ENCODE measurements around the gene OSBPL10.

OSBPL10 gene

GRCh38 chr3:31654998-31655397, 326.1 kb downstream of the OSBPL10 start:
- no peak for DNase-seq
- no peak overlapping the region for H3K4me3 Mint-ChIP-seq
- H3K4me1 Mint-ChIP-seq = no peaks in the 10 kb centered on the region
- no peak overlapping the region for H3K27ac Mint-ChIP-seq
- H3K27me3 Mint-ChIP-seq (ENCODE audit: low read depth, poor library complexity) = no peaks in the 10 kb centered on the region
- H3K36me3 Mint-ChIP-seq (ENCODE audit: low read depth) = peaks cover 93% of the 10 kb centered on the region
- TF ChIP-seq CTCF (IDR thresholded peaks at IDR 0.05) = no peak
- H3K9me3 Mint-ChIP-seq = peaks cover 93% of the 10 kb centered on the region

GRCh38 chr3:31653464-31653863, 327.6 kb downstream of the OSBPL10 start:
- Mint-ChIP-seq H3K4me3 (no peak overlapping the region), H3K27ac (no peak overlapping the region), H3K27me3 (ENCODE audit: low read depth, poor library complexity) (no peaks in the 10 kb centered on the region), H3K9me3 (peaks cover 100% of the 10 kb centered on the region), H3K36me3 (ENCODE audit: low read depth) (peaks cover 94% of the 10 kb centered on the region), H3K4me1 (no peaks in the 10 kb centered on the region)
- TF ChIP-seq CTCF (IDR thresholded peaks at IDR 0.05) = no peak
- DNase-seq = no peak

DNA sequence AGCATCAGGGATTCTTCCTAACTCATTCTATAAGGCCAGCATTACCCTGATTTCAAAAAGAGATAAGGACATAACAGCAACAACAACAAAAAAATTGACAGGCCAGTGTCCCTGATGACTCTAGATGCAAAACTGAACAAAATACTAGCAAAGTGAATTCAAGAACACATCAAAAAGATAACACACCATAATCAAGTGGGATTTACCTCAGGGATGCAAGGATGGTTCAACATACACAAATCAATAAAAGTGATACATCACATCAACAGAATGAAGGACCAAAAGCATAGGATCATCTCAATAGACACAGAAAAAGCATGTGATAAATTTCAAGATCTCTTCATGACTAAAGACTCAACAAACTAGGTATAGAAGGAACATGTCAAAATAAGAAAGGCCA, 328.8 kb downstream of the OSBPL10 start:
- Mint-ChIP-seq H3K27me3 (ENCODE audit: low read depth, poor library complexity) (no peaks in the 10 kb centered on the region), H3K9me3 (peaks cover 100% of the 10 kb centered on the region), H3K4me1 (no peaks in the 10 kb centered on the region), H3K4me3 (no peak overlapping the region), H3K36me3 (ENCODE audit: low read depth) (peaks cover 94% of the 10 kb centered on the region), H3K27ac (no peak overlapping the region)
- DNase-seq = no peak
- no peak for TF ChIP-seq CTCF (IDR thresholded peaks at IDR 0.05)

DNA sequence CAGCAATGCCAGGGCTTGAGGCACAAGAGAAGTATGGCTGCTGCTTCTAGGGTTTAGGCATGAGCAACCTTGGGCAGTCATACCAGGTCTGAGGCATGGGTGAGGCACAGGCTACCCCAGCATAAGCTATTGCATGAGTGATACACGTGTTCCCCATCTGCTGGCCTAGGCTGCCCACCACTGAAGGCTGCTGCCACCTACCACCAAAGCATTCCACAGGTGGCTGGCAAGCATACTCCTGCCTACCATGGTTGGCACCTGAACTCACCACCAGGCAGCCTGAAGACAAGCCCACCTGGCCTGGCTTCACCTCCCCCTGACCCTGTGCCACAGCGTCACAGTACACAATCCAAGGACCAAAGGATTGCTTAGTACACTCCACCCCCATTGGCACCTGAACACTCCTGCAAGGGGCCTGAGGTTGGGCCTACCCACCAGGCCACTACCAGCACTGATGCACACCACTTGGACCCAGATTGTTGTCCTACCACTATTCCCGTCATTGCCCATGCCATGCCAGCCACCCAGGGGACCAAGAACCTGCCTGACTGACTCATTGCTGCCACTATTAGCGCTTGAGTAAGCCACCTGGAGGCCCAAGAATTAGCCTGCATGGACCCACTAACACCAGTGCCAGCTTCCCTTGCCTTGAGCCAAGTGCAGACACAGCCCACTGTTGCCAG, 332.6 kb downstream of the OSBPL10 start:
- DNase-seq = no peak
- Mint-ChIP-seq H3K27me3 (ENCODE audit: low read depth, poor library complexity) (no peaks in the 10 kb centered on the region), H3K4me1 (no peaks in the 10 kb centered on the region), H3K27ac (no peak overlapping the region), H3K36me3 (ENCODE audit: low read depth) (peaks cover 92% of the 10 kb centered on the region), H3K4me3 (no peak overlapping the region), H3K9me3 (peaks cover 90% of the 10 kb centered on the region)
- no peak for TF ChIP-seq CTCF (IDR thresholded peaks at IDR 0.05)

DNA sequence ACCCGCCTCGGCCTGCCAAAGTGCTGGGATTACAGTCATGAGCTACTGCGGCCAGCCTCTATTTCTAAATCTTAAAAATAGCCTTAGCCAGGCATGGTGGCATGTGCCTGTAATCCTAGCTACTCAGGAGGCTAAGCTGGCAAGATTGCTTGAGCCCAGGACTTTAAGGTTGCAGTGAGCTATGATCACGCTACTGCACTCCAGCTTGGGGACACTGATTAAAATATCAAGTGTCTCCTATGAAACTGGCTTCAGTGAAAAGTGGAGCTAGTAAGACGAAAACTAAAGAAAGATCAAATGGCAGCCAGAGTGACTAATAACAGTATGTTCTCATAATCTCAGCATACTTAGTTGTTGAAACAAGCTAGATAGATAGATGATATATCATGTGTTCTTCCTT, 335.8 kb downstream of the OSBPL10 start:
- no peak for TF ChIP-seq CTCF (IDR thresholded peaks at IDR 0.05)
- peaks cover 58% of the 10 kb centered on the region for H3K9me3 Mint-ChIP-seq

GRCh38 chr3:31639828-31640227, 341.2 kb downstream of the OSBPL10 start:
- peaks cover 7% of the 10 kb centered on the region for H3K9me3 Mint-ChIP-seq
- no peak overlapping the region for H3K27ac Mint-ChIP-seq
- no peaks in the 10 kb centered on the region for H3K27me3 Mint-ChIP-seq (ENCODE audit: low read depth, poor library complexity)
- H3K4me1 Mint-ChIP-seq = no peaks in the 10 kb centered on the region
- H3K4me3 Mint-ChIP-seq = no peak overlapping the region
- no peak for TF ChIP-seq CTCF (IDR thresholded peaks at IDR 0.05)
- H3K36me3 Mint-ChIP-seq (ENCODE audit: low read depth) = peaks cover 44% of the 10 kb centered on the region
- no peak for DNase-seq

More for the DNA sequence above, 335.8 kb downstream of the OSBPL10 start:
- Mint-ChIP-seq H3K36me3 (ENCODE audit: low read depth) (peaks cover 64% of the 10 kb centered on the region), H3K27ac (no peak overlapping the region), H3K4me1 (no peaks in the 10 kb centered on the region), H3K4me3 (no peak overlapping the region), H3K27me3 (ENCODE audit: low read depth, poor library complexity) (no peaks in the 10 kb centered on the region)
- no peak for DNase-seq

All from nephron progenitor cell (in vitro differentiated cells).